ENCODE data around the gene YWHAB.
"Not testable (repeated sequence)": the region's sequence is repeated elsewhere in the genome, so short reads cannot be mapped to it uniquely, and the experiment has no call there.

Gene YWHAB

DNA sequence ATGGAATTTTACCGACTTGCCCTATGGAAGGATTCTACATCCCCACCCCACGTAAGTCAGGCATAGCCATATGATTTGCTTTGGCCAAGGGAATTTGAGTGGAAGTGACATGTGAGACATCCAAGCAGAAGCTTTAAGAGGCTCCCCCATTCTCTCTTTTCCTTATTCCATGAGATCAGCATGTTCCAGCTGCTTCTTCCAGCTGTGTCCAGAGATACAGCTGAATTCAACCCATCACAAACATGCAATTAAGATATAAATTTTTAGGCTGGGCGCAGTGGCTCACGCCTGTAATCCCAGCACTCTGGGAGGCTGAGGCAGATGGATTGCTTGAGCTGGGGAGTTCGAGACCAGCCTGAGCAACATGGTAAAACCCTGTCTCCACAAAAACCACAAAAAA, 16.0 kb upstream of the YWHAB start:
- no peak for DNase-seq

DNA sequence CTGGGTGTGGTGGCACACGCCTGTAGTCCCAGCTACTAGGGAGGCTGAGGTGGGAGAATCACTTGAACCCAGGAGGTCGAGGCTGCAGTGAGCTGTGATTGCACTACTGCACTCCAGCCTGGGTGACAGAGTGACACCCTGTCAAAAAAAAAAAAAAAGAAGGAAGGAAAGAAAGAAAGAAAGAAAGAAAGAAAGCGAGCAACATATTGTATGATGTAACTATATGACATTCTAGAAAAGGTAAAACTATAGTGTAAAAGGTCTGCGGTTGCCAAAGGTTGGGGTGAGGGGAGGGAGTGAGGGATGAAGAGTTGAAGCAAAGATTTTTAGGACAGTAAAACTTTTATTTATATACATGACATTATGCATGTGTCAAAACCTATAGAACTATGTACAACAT, 3.1 kb upstream of the YWHAB start:
- DNase-seq: not testable (repeated sequence)

DNA sequence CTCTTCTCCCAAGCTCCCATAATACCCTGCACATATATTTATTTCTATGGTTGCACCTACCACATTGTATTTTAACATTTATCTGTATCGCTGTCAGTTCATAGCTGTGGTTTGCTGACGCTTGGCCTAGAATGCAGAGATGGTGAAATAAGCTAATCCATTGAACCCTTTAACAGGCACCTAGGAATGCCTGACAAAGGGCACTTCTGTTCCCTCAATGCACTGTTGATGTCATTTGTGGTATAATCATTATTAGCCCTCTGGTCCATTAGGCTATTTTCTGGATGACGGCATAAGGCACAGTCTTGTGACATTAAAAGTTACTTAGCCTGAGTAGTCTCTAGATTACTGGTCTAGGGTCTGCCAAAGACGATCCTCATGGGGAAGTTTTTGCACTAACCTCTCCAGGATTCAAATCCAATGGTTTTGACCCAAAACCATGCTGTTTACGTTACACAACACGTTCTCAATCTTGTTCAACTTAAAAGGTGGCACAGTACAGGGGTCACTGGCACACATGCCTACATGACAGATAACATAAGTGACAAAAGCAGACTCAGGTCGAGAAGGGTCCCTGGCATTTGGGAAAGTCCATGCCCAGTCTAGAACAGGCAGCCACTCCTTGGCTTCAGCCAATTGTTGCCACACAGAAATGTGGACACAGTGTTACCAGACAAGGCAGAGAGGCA, 2.1 kb upstream of the YWHAB start:
- DNase-seq: no peak

DNA sequence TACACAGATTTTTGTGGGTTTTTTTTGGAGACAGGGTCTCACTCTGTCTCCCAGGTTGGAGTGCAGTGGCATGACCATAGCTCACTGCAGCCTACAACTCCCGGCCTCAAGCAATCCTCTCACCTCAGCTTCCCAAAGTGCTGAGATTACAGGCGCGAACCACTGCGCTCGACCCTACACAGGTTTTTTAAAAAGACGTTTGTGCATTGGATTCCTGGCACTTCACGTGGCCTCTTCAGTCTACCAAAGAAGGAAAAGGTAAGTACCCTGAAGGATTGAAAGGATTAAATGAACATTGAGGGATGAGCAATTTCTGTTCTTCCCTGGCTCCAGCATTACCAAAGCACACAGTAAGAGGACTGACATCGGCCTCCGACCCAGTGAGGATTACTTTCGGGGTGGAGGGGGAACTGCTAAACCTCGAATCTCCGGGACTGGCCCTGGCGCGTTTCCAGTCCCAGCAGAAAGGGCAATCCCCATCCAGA, 556 bp upstream of the YWHAB start:
- no peak for DNase-seq

GRCh38 chr20:44886266-44886651, 754 bp downstream of the YWHAB start:
- no peak for DNase-seq

- DNase-seq: no peak
These were observed 1.3 kb downstream of the YWHAB start for GRCh38 chr20:44886828-44887227.

GRCh38 chr20:44887466-44887865, 2.0 kb downstream of the YWHAB start:
- no peak for DNase-seq

DNA sequence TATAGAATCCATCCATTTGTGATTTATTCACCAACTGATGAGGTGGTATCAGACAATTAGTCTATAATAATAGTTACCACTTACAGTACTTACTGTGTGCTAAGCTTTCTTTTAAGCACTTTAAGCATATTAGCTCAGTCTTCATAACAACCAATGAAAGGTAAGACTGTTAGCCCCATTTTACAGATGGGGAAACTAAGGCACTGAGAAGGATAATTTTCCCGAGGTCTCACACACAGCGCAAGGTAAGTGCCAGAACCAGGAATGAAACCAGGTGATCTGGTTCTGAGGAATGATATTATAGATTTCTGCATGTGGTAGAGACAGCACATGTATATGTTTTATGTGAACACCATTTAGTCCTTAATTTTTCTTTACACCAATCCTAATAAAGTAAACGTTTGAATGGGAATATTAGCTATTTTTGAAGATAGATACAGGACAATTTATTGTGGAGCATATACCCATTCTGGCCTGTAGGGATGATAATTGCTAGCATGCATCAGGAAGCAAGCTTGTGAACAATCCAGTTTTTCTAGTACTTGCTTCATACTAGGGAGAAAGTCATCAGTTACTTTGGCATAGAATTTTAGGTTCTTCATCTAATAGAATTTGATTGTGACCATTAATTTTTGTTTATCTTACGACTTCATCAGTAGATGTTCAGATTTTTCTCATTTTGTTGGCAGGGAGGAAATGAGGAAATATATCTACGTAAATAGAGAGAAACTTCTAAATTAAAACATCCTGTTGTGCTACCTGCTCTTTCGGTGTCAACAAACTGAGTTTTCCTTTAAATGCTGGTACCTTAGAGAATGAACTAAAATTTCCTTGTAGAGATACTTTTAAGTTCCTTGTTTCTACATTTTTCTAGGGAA, 3.0 kb downstream of the YWHAB start:
- DNase-seq: no peak

- DNase-seq: no peak
These were observed 6.3 kb downstream of the YWHAB start for GRCh38 chr20:44891826-44892225.

DNA sequence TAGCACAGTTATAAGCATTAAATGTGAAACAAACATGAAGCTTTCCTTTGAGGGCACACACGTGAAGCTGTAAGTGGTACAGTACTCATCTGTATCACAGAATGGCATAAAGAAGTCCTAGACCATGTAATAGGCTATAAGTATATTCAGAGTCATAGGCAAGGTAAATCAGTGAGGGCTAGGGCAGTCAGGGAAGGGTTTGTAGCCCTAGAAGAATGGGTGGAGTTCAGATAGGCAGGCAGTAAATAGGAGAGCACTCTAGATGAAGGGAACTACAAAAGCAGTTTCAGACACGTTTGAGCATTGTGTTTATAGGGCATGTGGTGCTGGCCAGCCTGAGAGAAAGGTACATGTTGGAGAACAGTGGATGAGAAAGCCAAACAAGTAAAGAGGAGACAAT, 9.5 kb downstream of the YWHAB start:
- no peak for DNase-seq

- DNase-seq: no peak
These were observed 11.1 kb downstream of the YWHAB start for GRCh38 chr20:44896583-44896982.

- DNase-seq: no peak
These were observed 11.6 kb downstream of the YWHAB start for GRCh38 chr20:44897133-44897532.

- DNase-seq: no peak
These were observed 14.8 kb downstream of the YWHAB start for GRCh38 chr20:44900231-44900854.

GRCh38 chr20:44901974-44902373, 16.5 kb downstream of the YWHAB start:
- DNase-seq: no peak

DNA sequence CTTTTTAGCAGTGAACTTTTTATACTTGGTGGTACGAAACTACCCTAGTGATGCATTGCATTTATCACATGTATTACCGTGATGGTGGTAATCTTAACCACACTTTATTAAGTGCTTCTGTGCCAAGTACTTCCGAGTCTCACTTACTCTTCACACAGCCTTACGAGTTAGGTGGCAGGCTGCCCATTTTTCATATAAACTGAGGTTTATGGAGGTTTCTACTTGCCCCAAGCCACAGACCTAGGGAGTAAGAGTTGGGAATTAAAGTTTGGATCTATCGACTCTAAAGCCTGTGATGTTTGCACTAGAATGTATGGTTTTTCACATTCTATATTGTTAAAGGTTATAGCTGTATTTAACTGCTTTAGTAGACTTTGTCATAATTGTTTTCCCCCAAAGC, 18.9 kb downstream of the YWHAB start:
- no peak for DNase-seq

DNA sequence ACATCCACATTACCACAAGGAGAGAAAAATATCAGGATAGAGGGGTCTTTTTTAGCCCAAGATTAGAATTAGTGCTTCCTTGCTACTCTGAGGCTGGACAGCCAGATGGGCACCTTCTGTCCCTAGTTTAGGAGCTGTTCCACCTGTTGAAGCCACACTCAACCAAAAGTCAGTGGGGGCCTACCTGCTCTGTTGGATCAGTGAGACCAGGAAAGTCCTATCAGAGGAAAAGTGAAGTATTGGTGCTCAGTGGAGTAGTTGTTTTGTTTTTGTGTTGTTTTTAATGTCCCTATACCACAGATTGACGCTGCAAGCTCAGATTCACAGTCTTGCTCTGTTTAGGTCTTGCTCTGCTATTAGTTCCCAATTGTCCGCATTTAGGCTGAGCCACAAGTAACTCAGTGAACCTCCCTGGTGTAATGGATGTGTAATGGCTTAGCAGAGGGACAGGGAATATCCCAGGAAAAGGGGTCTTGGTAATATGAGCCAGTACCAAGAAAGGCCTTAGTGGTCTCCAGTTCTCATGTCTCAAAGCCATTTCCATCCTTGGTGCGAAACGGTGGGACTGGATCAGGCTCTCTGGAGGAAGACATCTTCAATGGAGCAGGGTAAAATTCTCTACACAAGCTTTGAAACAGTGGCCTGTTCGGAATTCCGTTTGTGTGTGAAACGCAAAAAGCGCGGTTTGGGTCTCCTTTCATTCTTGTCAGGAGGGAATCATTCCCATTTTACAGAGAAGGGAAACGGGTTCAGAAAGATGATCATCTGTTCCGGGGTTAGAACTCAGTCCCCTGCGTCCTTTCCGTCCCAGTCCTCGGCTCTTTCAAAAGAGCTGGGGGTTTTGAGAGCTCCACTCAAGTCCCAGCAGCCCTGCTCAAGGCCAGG, 23.7 kb downstream of the YWHAB start:
- DNase-seq: no peak

DNA sequence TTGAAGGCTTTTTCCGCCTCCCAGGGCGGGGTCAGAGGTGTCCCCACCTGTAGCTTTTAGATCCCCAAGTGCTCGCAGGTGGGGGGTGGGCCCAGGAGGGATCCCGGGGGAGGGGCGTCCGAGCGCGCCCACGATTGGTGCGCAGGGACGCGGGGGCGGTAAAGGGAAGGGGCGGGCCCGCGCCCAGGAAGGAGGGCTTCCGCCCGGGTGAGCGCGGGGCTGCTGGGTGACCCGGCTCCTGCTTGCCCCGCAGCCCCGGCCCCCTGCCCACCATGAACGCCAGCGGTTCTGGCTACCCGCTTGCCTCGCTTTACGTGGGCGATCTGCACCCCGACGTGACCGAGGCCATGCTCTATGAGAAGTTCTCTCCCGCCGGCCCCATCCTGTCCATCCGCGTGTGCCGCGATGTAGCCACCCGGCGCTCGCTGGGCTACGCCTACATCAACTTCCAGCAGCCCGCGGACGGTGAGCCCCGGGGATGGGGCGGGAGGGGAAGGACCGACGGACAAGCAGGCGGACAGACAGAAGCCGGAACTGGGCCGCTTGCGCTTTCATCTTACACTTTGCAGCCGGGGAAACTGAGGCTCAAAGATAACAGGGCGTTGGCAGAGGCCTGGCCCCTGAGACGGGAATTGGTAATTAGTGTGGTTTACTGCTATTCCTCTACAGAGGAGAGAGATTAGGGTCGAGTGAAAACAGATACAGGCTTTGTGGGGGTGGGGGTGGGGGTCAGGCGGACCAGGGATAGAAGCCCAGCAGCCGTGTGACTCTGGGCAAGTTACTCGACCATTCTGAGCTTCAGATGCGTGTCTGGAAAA, 24.6 kb downstream of the YWHAB start, which contains the start of gene PABPC1L:
TSS of gene PABPC1L (plus strand) at position 189 of the 818 bp plus-strand sequence. CDS start at position 273, 84 bp downstream.
- DNase-seq: peak in 1 of 2 experiments; percentile 51

GRCh38 chr20:44910690-44911262, 25.3 kb downstream of the YWHAB start:
- DNase-seq: no peak

DNA sequence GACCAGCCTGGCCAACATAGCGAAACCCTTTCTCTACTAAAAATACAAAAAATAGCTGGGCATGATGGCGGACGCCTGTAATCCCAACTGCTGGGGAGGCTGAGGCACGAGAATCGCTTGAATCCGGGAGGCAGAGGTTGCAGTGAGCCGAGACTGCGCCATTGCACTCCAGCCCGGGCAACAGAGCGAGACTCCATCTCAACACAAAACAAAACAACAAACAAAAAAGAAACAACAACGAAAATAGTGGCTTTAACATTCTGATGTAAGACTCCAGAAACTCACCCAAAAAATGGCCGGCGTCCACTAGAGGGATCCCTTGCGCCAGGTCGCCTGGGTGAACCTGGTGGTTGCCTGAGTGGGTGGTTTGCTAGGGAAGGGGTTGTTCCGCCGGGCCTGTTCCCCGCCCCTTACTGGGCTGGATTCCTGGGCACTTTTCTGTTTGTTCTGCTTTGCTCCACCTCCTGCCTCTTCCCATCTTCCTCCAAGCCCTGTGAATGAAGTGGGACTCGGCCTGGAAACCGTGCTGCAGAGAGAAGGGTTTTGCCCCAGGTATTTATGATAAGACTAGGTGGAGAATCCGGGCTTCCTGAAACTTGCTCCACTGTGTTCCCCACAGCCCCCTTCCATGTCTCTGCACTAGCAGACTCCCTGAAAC, 25.9 kb downstream of the YWHAB start:
- peak in 1 of 2 experiments; percentile 23 for DNase-seq

DNA sequence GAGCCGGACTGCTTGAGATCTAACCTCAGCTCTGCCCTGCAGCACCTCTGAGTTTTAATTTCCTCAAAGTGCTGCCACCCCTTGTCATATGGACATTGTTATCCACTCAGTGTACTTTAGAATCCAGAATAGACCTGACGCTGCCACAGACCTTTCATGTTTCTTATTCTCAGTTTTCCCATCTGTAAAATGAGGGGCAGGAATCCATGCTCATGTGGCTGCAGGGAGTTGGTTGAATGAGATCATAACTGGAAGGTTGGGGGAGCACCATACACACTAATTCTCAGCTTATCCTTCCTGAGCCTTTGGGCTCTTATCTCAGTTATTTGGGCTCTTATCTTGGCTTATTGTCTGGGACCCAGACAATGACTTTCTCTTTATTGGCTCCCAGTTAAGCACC, 26.7 kb downstream of the YWHAB start:
- no peak for DNase-seq

GRCh38 chr20:44914924-44915323, 29.4 kb downstream of the YWHAB start:
- DNase-seq: no peak

Data from SW 1271 (cell line).